Cardiac muscle cell (in vitro differentiated cells and primary cell): Measurements from ENCODE around the gene SGPP2. TPM values are rescaled to one million over a fixed set of nuclear protein-coding genes. Genes with fewer than 3 reads are reported as not detected.

ENCODE experiments used
- DNase-seq, 2 donors: peaks; one replicate each; pipeline versions ENCODE4 v3.0.0 to v3.0.0-alpha.2; 2010 to 2017; ENCODE audit warnings: low read depth in 1 of 2, low spot score in 1 of 2
- H3K27ac ChIP-seq: fragments of 200-600 bp; sonication (generic); 2 replicates; pipeline ENCODE4 v1.5.1; 2016
- H3K27me3 ChIP-seq: fragments of 200-600 bp; sonication (generic); 2 replicates; pipeline ENCODE4 v1.6.0; 2016; ENCODE audit warnings: control low read depth
- H3K36me3 ChIP-seq: fragments of 200-600 bp; sonication (generic); 2 replicates; pipeline ENCODE4 v1.5.1; 2016; ENCODE audit warnings: control low read depth
- H3K4me1 ChIP-seq: fragments of 200-600 bp; sonication (generic); 2 replicates; pipeline ENCODE4 v1.8.1; 2017; ENCODE audit warnings: low read depth, mild to moderate bottlenecking, mixed run types
- H3K4me3 ChIP-seq: fragments of 200-600 bp; sonication (generic); 2 replicates; pipeline ENCODE4 v1.5.1; 2016; ENCODE audit warnings: mild to moderate bottlenecking
- H3K9me3 ChIP-seq: fragments of 200-600 bp; sonication (generic); 2 replicates; pipeline ENCODE4 v1.5.1; 2017; ENCODE audit warnings: low read depth, mild to moderate bottlenecking, control low read depth
- polyA plus RNA-seq: library from polyadenylated mRNA; unstranded; fragments of >200 nt; fragmentation: Nextera tagmentation; extraction: Ambion mirVana; gene quantifications from 2 replicates; pipeline ENCODE4 v1.2.1, GENCODE V29; 2016
- total RNA-seq: library from RNA; depleted of rRNA; stranded (reverse); fragments of >200 nt; gene quantifications from 2 replicates; pipeline ENCODE4 v1.2.3, GENCODE V29; 2016
- TF ChIP-seq, protein P1 (sequence below): IDR thresholded peaks from 2 replicates; pipeline ENCODE4 v1.5.1; 2012; ENCODE audit warnings: low read depth, mild to moderate bottlenecking, low read length

SGPP2 gene
- total and polyA plus RNA-seq, 2 experiments from 2014 or later = 11.6 to 44.6 TPM

DNA sequence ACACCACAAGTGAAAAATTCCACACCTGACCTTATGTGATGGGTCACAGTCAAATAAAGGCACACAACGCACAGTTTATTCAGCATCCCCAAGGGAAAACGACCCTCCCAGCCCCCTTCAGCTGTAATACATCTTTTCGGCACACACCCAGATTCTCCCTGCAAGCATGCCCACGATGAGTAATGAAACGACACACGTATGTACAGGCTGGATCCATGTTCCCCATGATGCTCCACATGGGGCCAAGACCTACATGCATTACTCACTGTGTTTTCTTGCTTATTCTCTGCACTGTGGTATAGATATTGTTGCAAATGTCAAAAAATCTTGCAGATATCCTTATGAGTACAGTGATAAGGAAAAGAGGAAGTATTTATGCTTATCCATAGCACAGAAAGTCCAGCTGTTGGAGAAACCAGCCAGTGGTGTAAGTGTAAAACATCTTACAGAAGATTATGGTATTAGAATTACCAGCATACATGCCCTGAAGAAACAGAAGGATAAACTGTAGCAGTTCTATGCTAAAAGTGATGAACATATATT is 32.5 kb upstream of the SGPP2 start:
- Histone ChIP-seq H3K4me1 (peaks cover 21% of the 10 kb centered on the region), H3K27me3 (no peaks in the 10 kb centered on the region), H3K27ac (no peak overlapping the region), H3K36me3 (no peaks in the 10 kb centered on the region), H3K9me3 (no peaks in the 10 kb centered on the region), H3K4me3 (no peak overlapping the region)
- TF ChIP-seq, protein P1, sequence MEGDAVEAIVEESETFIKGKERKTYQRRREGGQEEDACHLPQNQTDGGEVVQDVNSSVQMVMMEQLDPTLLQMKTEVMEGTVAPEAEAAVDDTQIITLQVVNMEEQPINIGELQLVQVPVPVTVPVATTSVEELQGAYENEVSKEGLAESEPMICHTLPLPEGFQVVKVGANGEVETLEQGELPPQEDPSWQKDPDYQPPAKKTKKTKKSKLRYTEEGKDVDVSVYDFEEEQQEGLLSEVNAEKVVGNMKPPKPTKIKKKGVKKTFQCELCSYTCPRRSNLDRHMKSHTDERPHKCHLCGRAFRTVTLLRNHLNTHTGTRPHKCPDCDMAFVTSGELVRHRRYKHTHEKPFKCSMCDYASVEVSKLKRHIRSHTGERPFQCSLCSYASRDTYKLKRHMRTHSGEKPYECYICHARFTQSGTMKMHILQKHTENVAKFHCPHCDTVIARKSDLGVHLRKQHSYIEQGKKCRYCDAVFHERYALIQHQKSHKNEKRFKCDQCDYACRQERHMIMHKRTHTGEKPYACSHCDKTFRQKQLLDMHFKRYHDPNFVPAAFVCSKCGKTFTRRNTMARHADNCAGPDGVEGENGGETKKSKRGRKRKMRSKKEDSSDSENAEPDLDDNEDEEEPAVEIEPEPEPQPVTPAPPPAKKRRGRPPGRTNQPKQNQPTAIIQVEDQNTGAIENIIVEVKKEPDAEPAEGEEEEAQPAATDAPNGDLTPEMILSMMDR = no peak
- DNase-seq = no peak

DNA sequence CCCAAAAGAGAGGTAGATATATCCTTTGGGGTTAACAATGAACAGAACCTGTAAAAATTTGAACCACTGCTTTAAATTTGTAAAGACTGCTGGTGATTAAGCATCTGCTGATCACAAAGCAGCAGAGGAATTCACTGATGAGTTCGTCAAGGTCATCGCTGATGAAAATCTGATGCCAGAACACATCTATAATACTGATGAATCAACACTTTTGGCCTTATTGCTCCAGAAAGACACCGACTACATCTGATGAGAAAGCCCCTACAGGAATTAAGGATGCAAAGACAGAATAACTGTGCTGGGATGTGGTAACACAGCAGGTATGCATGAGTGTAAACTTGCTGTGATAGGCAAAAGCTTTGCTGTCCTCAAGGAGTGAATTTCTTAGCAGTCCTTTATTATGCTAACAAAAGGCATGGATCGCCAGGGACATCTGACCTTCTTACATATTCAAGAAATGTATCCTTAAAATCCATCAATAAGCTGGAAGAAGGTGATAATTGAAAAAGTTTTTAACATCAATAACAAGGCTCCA is 30.5 kb upstream of the SGPP2 start:
- Histone ChIP-seq H3K4me1 (peaks cover 29% of the 10 kb centered on the region), H3K9me3 (no peaks in the 10 kb centered on the region), H3K27me3 (no peaks in the 10 kb centered on the region), H3K27ac (no peak overlapping the region), H3K36me3 (no peaks in the 10 kb centered on the region), H3K4me3 (no peak overlapping the region)
- TF ChIP-seq, protein P1 = no peak
- no peak for DNase-seq

DNA sequence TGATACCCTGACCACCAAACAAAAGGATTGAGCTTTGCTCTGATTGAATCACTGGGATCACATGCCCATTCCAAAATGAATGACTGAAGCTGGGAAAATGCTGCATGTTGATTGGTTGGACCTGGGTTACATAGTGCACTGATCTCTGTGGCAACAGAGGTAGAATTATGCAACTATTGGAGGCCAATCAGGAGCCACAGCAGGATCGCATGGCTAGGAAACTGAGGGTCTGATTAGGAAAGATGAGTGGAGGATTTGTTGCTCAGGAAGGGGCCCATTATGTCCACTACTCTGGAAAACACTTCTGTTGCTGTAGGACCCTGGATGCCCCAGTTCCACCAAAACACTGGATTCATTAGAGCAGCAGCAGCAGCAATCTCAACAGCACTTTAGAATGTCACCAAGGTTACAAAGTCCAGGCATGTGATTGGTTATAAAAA is 25.9 kb upstream of the SGPP2 start:
- H3K9me3 ChIP-seq = no peaks in the 10 kb centered on the region
- TF ChIP-seq, protein P1 = no peak
- no peak overlapping the region for H3K4me3 ChIP-seq
- H3K27ac ChIP-seq = peak overlapping the region; percentile 83
- H3K4me1 ChIP-seq = peaks cover 32% of the 10 kb centered on the region
- H3K36me3 ChIP-seq = no peaks in the 10 kb centered on the region
- peak; percentile 9 to 86 for DNase-seq
- no peaks in the 10 kb centered on the region for H3K27me3 ChIP-seq

DNA sequence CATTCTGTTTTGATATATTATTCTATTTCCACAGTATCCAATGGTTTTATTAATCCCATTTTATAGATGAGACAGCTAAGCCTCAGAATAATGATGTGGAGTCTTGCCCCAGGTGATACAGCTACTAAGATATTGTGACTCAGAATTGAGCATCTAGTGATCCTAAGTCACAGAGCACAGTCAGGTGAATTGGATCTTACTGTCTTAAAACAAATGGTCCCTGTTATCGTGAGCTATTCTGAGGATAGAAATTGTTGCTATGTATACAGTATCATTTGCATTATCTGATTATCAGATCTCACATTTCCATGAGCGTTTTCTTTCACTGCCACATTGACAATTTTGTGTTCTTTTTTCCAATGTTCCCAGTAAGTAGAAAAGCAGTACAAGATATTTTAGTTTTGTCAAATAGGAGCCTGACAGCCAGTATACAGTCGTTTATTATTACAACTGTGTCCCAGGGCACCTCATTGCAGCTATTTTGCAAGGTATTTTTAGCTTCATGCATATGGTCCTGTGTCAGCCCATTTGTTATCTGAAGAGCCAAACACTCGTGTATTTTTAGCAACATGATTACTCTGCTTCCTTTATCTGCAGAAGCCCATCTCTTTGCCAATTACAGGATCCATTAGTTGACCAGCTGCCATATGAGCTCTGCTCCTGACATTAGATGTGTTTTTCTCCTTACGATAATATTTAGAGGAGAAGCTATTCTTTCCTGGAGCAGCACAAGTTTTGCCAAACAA is 25.1 kb upstream of the SGPP2 start:
- H3K4me3 ChIP-seq = peak overlapping the region; percentile 8
- peaks cover 32% of the 10 kb centered on the region for H3K4me1 ChIP-seq
- no peaks in the 10 kb centered on the region for H3K9me3 ChIP-seq
- H3K27ac ChIP-seq = peak overlapping the region; percentile 83
- DNase-seq = peak in 1 of 2 donors; percentile 83
- TF ChIP-seq, protein P1 = no peak
- no peaks in the 10 kb centered on the region for H3K36me3 ChIP-seq
- H3K27me3 ChIP-seq = no peaks in the 10 kb centered on the region

DNA sequence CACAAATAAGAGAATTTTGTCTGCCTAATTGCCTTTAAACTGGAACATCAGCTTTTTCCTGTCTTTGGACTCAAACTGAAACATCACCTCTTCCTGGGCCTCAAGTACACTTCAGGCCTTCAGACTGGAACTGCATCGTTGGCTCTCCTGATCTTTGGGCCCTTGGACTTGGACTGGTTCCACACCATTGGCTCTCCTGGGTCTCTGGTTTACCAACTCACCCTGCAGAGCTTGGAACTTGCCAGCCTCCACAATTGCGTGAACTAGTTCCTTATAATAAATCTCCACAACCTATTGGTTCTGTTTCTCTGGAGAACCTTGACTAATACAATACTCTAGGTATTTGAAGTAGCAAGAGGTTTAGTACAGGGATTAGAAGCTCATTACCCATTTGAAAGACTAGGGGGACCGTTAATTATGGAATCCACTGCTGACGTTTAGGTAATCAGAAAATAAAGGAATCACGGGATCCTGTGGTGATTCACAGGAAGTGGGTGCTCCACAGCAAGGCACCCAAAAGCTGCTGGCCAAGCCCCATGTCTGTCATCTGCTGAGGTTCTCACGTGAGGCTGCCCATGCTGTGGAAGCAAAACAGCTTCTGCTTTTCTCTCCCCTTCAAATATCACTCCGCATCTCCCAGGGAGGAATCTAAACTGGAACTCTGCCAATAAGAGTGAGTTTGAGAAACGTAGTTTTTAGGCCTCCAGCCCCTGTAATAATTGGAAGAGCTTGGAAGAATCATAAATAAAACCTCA is 20.0 kb upstream of the SGPP2 start:
- Histone ChIP-seq H3K4me3 (no peak overlapping the region), H3K9me3 (no peaks in the 10 kb centered on the region), H3K27ac (no peak overlapping the region), H3K4me1 (peaks cover 12% of the 10 kb centered on the region), H3K36me3 (no peaks in the 10 kb centered on the region), H3K27me3 (no peaks in the 10 kb centered on the region)
- TF ChIP-seq, protein P1 = no peak
- DNase-seq = peak in 1 of 2 donors; percentile 16
